HG03575 (cell line): ENCODE data around the gene CD99.

Source experiments
- ATAC-seq: cut with Tn5 transposase; IDR thresholded peaks from one replicate; pipeline ENCODE4 v1.9.1; 2021; ENCODE audit not compliant: unreplicated experiment, insufficient number of reproducible peaks, low FRiP score; ENCODE audit errors: extremely low read depth

Gene CD99

GRCh38 chrX:2785538-2785937, 94.4 kb downstream of the CD99 start:
- no peak for ATAC-seq

GRCh38 chrX:2788980-2789379, 97.9 kb downstream of the CD99 start:
- no peak for ATAC-seq

GRCh38 chrX:2789569-2789968, 98.5 kb downstream of the CD99 start:
- ATAC-seq, result no peak
